Stimulated activated CD8-positive, alpha-beta memory T cell treated with anti-CD3 and anti-CD28 coated beads, Interleukin-4, amount 100 ng/mL, for 1 hour (primary cell): ENCODE measurements around the gene ZDHHC14.

Experiments
- DNase-seq, 2 donors: peaks; one replicate each; pipeline ENCODE4 v3.0.0-alpha.2; 2020; ENCODE audit warnings: low read depth in 2 of 2, low spot score in 1 of 2

The ZDHHC14 gene

DNA sequence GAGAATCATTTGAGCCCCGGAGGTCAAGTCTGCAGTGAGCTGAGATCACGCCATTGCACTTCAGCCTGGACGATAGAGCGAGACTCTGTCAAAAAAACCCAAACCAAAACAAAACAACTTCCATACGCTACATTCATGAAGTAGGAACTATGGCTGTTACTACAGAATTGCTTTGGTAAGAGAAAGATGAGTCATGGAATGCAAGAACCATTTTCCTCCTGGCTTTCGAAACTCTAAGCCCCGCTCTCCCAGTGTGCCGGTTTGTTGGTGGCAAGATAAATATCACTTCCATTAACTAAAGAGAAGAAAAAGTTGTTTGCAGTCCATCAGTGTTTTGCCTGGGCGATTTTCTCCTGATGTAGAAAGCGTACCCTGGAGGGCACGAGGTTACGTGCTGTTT lies 61.3 kb downstream of the ZDHHC14 start:
- no peak for DNase-seq

DNA sequence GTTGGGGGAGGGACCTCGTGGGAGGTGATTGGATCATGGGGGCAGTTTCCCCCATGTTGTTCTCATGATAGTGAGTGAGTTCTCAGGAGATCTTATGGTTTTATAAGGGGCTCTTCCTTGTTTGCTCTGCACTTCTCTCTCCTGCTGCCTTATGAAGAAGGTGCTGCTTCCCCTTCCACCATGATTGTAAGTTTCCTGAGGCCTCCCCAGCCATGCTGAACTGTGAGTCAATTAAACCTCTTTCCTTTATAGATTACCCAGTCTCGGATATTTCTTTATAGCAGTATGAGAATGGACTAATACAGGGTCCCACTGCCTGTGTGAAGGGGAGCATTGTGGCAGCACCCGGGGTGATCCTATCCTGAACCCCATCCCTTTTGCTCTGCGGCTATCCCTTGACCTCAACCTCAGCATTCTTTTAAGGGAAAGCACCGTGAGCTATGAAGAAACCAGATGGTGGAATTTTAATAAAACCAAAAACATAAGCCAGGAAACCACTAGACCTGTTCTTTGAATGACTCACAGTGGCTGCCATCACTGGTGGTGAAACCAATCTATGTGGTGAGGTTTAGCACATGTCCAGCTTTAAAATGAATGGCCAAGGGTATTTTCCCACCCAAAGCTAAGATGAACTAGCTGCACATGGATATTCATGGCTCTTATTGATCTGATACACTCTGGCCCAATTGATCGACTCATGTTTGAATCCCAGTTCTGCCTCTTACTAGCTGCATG lies 62.2 kb downstream of the ZDHHC14 start:
- DNase-seq: no peak

- DNase-seq: no peak
These were observed 64.5 kb downstream of the ZDHHC14 start for GRCh38 chr6:157445277-157446009.

GRCh38 chr6:157447735-157448134 lies 66.7 kb downstream of the ZDHHC14 start:
- no peak for DNase-seq

- DNase-seq: no peak
These were observed 68.6 kb downstream of the ZDHHC14 start for GRCh38 chr6:157449610-157450009.

GRCh38 chr6:157450931-157451742 lies 70.1 kb downstream of the ZDHHC14 start:
- DNase-seq: no peak

- no peak for DNase-seq
These were observed 71.1 kb downstream of the ZDHHC14 start for GRCh38 chr6:157452096-157452495.

DNA sequence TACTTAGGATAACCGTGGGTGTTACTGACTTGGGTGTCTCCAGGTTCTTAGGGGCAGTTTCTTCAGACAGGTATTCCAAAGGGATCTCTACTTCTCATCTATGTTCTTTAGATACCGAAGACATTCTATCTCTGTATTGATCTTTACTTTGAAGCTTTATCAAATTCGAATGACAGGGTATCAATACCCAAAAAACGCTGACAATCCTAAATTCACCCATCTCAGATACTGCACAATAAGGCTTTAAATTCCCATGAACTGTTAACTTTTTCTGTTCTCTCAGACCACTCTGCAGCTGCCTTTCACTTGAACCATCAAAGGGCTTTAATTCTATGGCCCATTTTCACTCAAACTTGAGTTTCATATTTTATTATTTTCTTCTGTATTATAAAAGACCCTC lies 72.1 kb downstream of the ZDHHC14 start:
- DNase-seq: no peak

- DNase-seq: no peak
These were observed 73.0 kb downstream of the ZDHHC14 start for GRCh38 chr6:157453978-157454377.

GRCh38 chr6:157454762-157455714 lies 74.0 kb downstream of the ZDHHC14 start:
- DNase-seq: no peak

DNA sequence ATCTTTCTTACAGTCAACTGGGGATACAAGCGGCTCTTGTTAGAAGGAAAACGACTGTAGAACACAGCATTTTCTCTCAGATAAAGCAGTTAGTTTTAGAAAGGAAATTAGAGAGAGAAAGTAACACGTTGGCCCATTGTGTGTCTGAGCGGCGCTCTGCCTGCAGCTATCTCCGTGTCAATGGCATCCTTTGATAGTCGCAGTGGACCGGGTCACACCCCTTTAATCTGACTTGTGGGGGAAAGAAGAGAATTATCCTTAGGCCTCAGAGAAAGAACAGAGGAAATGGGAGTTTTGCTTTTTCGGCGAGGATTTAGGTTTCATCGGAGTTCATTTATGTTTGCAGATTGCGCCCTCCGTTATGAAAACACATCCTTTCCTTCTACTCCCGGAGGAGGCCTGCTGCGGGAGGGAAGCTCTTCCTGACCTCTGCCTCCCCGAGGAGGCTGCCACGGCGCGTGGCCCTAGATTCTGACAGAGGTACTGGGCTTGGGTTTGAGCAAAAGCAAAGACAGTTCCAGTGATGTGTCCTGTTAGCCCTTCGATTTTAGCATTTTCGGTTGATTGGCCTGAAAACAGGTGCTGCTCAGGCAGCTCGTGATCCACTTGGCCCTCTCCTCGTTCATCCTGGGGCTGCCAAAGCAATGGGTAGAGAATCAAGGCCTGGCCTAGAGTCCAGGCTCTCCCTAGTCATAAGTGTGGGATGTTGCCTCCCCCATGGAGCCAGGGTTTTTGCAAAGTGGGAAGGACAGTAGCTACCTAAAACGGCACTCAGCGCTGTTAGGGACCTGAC lies 74.9 kb downstream of the ZDHHC14 start:
- DNase-seq: no peak

GRCh38 chr6:157456524-157456829 lies 75.5 kb downstream of the ZDHHC14 start:
- no peak for DNase-seq

- no peak for DNase-seq
These were observed 76.8 kb downstream of the ZDHHC14 start for GRCh38 chr6:157457787-157458186.

DNA sequence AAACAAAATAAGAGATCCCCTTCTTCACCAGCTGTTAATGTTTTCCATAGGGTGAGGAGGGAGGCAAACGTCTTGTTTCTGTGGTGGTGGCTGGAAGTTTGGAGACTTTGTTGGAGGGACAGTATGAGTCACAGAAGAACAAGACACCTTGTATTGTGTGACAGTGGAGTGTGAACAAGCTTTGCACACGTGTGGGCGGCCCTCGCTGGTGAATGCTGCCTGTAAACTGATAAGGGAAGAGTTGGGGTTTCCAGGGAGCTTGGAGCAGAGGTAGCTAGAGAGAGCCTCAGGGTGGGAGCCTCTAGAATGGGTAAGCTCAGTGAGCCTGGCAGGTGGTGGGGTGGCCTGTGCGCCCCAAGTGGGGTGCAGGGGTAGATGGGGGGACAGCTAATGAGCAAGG lies 78.3 kb downstream of the ZDHHC14 start:
- no peak for DNase-seq

DNA sequence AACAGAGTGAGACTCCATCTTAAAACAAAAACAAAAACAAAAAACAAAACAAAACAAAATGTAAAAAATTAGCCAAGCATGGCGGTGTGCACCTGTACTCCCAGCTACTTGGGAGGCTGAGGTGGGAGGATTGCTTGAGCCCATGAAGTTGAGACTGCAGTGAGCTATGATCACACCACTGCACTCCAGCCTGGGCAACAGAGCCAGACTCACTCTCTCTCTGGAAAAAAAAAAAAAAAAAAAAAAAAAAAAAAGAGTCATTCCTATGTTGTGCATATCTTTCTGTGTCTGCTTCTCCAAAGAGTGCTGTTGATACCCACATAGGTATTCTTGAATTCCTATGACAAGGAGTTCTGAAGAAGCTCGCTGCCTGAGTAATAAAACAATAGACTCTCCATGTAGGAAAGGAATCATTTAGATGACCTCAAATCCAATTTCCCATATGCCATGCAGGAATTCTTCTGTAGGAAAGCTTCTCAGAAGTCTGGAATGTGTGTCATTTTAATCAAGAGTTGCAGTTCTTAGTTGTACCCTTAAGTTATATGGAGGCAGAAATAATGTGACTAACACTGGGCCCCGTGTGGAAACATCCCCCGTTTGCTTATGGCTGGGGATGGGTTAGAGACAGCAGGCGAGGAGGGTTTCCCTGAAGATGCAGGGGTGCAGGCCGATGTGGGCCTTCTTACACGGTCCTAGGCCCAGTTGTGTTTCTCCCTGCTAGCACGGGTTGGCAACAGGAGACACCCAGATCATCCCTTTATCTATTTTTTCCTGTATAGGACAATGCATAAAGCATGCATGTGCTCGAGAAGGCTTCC lies 79.4 kb downstream of the ZDHHC14 start:
- no peak for DNase-seq

DNA sequence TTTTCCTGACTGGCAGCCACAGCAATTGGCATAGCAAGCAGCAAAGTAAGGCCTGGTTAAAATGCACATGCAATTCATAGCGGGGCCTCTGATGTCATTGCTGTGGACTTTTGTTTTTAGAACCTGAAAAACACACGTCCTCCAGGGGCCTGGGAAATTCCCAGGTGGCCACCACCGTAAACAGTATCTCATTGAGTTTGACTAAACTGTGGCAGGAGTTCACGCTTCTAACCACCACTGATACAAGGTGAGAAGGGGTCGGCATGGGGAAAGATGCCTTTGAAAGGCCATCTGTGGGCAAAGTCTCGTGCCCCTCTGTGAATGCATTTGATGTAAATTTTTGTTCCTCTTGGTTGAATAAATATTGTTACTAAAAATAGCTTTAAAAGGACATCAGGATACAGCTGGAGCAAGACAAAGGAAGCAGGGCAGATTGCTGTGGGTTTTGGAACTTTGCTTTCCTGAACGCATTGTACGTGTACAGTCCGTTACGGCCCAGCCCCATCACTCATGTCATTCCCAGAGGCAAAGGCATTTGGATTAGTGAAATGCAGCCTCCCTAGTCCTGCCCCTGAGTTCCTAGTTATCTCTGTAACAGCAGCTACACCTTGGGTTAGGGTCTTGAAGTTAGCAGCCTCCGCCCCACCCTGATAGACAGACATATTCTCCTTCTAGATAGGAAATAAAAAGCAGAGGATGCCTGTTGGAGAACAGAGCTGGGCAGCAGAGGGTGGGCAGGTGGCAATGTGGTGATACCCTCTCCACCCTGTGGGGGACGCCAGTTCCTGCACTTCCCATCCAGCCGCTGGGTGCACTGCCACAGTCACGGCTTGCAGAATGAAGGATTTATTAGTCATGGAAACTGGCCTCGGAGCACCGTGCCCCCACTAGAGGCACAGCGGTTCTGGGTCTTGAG lies 80.3 kb downstream of the ZDHHC14 start:
- no peak for DNase-seq

DNA sequence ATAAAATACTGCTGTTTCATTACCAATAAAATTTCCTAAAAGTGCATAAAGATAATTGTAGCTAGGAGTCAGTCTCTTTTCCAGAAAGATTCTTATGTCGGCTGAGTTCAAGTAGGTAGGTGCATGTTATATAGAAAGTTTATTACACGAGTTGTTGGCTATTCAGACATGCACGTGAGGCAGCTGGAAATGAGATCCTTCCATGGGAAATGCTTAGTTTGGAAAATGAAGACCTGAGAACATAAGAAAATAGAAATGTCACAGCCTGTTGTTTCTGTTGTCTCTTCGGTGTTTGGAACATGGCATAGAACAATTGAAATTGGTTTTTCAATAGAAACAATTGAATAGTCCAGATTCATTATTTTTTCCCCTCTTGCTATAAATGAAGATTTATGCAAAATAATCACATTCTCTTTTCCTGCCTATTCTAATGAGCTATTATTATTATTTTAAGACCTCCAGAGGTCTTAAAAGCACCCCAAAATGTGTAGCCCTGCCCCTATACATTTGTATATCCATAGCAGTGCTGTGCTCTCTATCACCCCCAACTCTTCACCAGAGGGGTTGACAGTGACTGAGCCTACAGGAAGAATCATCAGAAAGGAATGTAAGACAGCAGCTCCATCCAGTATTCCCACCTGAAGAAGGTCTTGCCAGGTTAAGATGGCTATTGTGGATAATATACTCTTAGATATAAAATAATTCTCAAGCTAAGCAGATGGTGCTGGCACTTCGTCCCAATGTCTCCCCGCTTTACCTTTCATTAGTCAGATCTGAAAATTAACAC lies 82.2 kb downstream of the ZDHHC14 start:
- no peak for DNase-seq
